Measurements from ENCODE around the gene PDZD2.

Gene PDZD2

DNA sequence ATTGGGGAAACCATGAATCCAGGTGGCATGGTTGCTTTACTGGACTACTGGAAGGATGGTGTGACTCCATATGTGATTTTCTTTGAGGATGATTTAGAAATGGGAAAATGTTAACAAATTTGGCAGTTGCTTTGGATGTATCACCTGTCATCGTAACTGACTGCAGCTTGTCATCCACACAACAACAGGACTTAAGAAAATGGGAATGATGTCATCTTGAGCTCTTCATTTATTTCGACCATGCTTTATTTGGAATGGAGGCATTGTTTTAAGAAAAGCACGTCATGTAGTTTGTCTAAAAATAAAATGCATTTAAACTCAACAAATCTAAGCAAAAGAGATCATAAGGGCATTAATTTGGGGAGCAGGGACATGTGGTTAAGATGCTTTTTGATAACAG is 270.1 kb downstream of the PDZD2 start:
- POLR2A ChIA-PET = no interaction called here
- no peak for DNase-seq (ENCODE audit: extremely low spot score)
- CTCF ChIA-PET = interaction anchor here (0.9 to 2.7 kb wide), 4 partner anchors 10 to 271 kb away, joined by 3 to 12 read pairs (median 4); no protein-coding TSS in a partner anchor
- TF ChIP-seq, protein P1, sequence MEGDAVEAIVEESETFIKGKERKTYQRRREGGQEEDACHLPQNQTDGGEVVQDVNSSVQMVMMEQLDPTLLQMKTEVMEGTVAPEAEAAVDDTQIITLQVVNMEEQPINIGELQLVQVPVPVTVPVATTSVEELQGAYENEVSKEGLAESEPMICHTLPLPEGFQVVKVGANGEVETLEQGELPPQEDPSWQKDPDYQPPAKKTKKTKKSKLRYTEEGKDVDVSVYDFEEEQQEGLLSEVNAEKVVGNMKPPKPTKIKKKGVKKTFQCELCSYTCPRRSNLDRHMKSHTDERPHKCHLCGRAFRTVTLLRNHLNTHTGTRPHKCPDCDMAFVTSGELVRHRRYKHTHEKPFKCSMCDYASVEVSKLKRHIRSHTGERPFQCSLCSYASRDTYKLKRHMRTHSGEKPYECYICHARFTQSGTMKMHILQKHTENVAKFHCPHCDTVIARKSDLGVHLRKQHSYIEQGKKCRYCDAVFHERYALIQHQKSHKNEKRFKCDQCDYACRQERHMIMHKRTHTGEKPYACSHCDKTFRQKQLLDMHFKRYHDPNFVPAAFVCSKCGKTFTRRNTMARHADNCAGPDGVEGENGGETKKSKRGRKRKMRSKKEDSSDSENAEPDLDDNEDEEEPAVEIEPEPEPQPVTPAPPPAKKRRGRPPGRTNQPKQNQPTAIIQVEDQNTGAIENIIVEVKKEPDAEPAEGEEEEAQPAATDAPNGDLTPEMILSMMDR (IDR thresholded peaks at IDR 0.05; ENCODE audit: control extremely low read depth, extremely low read depth, low read depth, missing control alignments) = no peak

DNA sequence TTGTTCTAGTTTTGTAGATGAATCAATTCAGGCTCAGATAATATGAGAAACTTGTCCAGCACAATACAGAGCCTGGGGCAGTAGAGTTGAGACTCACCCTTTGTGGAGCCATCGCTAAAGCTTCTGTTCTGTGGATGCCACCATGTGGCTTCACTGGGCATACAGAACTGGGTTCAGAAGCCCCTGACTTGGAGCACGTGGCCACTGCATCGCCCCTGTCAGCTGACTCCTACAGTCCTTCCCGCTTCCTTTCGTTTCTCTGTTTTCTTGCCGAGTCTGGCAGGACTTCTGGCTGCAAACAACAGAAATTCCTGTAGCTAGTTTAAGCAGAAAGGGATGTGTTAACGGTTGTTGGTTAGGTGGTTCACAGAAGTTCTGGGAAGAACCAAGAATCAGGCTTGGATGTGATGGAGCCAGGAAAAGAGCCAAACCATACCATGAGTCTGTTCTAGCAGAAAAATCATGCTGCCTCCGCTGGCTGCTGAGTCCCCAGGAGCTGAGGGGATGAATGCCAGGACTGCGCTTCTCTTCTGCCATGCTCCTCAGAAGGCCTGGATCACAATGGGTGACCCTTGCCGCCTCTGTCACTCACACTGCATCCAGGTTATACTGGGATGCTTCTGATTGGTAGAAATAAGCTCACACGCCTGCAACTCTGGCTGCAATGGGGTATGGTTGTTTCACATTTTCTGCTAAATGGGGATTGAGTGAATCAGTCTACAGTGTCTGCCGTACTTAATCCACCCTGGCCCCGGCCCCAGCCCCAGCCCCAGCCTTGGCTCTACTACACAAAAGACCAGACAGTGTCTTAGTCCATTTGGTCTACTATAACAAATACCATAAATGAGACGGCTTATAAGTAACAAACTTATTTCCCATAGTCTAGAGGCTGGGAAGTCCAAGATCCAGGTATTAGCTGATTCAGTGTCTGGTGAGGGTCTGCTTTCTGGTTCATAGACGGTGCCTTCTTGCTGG is 272.6 kb downstream of the PDZD2 start:
- POLR2A ChIA-PET = no interaction called here
- DNase-seq (ENCODE audit: extremely low spot score) = no peak
- CTCF ChIA-PET = no interaction called here
- TF ChIP-seq, protein P1 (IDR thresholded peaks at IDR 0.05; ENCODE audit: control extremely low read depth, extremely low read depth, low read depth, missing control alignments) = no peak

DNA sequence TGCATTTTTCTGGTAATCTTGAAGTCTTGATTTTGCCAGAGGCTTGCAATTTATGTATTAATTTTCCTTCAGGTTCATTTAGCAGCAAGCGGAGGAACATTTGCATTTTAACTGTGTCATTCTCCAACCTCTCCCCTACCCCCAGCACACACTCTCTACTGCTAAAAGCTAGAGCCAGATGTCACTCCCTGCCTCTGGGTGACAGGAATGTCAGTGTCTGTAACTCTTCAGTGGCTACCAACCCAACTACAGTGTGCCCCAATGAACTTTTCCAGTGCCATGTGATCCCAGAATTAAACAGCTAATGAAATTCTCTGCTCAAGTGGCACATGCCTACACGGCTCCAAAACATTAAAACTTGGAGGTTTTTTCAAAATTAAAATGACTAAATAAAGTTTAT is 274.9 kb downstream of the PDZD2 start:
- CTCF ChIA-PET = no interaction called here
- POLR2A ChIA-PET = no interaction called here
- TF ChIP-seq, protein P1 (IDR thresholded peaks at IDR 0.05; ENCODE audit: control extremely low read depth, extremely low read depth, low read depth, missing control alignments) = no peak
- no peak for DNase-seq (ENCODE audit: extremely low spot score)

DNA sequence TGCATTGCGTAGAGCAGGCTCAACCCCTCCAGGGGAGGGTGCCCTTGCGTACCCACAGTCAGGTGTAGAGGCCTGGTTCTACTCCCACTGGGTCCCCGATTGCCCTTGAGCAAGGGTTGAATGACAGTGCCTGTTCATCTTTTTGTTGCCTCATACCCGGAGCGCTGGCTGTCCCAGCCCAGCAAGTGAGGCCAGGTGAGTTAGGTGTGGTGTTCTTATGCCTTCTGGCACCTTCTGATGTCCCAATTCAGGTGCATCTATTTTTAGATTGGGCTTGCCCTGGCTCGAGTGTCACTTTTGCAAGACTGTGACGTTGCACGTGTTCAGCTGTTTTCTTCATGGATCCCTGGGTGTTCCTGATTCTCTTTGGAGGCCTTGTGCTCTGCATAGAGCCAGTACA is 277.4 kb downstream of the PDZD2 start:
- TF ChIP-seq, protein P1 (IDR thresholded peaks at IDR 0.05; ENCODE audit: control extremely low read depth, extremely low read depth, low read depth, missing control alignments) = no peak
- no peak for DNase-seq (ENCODE audit: extremely low spot score)
- POLR2A ChIA-PET = no interaction called here
- CTCF ChIA-PET = interaction anchor here (1.3 kb wide), 1 partner anchor 10 kb away, joined by 3 read pairs; no protein-coding TSS in a partner anchor

DNA sequence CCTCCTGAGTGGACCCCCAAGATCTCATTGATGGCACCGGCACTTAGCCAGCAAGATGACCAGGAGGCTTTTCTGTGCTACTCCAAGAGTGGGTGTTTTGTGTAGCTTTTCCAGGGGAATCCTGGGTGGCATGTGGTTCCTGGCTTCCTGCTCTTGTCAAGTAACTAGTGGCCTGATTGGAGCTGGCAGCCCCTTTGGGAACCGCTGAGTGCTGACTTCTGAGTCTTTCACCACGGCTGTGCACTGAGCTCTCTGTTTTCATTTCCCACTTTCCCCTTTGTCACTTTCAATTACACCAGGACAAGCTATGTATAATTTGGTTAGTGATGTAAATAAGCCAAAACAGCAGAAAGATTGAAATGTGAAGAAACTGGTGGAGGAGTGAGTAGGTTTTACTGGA is 279.8 kb downstream of the PDZD2 start:
- TF ChIP-seq, protein P1 (IDR thresholded peaks at IDR 0.05; ENCODE audit: control extremely low read depth, extremely low read depth, low read depth, missing control alignments) = no peak
- POLR2A ChIA-PET = no interaction called here
- CTCF ChIA-PET = no interaction called here
- DNase-seq (ENCODE audit: extremely low spot score) = no peak

DNA sequence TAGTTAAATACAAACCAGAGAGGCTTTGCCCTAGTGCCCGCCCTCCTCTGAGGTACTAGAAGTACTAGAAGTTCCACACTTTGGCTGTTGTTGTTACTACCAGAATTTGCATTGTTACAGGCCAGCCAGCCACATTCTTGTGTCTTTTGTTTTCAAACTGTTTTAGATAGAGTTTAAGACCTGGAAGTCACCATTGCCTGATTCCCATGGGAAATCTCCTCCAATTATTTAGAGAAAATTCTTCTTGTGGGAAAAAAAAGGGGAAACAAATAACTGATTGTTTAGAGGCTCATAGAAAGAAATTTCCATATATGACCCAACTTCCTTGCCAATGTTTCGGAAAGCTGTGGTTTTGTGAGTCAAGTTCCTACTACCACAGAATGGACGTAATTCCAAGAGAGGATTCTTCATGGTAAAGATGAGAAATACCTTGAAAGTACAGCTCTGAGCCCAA is 282.9 kb downstream of the PDZD2 start:
- CTCF ChIA-PET = interaction anchor here (0.7 kb wide), 1 partner anchor 9 kb away, joined by 3 read pairs; no protein-coding TSS in a partner anchor
- DNase-seq (ENCODE audit: extremely low spot score) = no peak
- TF ChIP-seq, protein P1 (IDR thresholded peaks at IDR 0.05; ENCODE audit: control extremely low read depth, extremely low read depth, low read depth, missing control alignments) = no peak
- POLR2A ChIA-PET = no interaction called here

Data from GM10248 (cell line).